Activated naive CD4-positive, alpha-beta T cell treated with anti-CD3 and anti-CD28 coated beads for 36 hours (primary cell): Measurements from ENCODE around the gene SLC35E1. TPM values are rescaled to one million over a fixed set of nuclear protein-coding genes. Genes with fewer than 3 reads are reported as not detected.

Experiments used
- CTCF ChIA-PET: fragments of 350-600 bp; sonication (Branson Sonifier 250); formaldehyde crosslinking; loops from one replicate; lab custom pipeline; 2021; ENCODE audit warnings: antibody characterized with exemption; lab: Charles Lee
- DNase-seq: peaks from one replicate; pipeline ENCODE4 v3.0.0-alpha.2; 2020
- H3K27ac Mint-ChIP-seq: one replicate; pipeline ENCODE4 v1.8.0; 2021; ENCODE audit warnings: mild to moderate bottlenecking, mixed read lengths
- H3K27me3 Mint-ChIP-seq: one replicate; pipeline ENCODE4 v1.8.0; 2021; ENCODE audit warnings: low read depth, mixed read lengths
- H3K36me3 Mint-ChIP-seq: one replicate; pipeline ENCODE4 v1.8.0; 2021; ENCODE audit warnings: low read depth, mixed read lengths
- H3K4me1 Mint-ChIP-seq: one replicate; pipeline ENCODE4 v1.8.0; 2021; ENCODE audit warnings: low read depth, mixed read lengths
- H3K4me3 Mint-ChIP-seq: one replicate; pipeline ENCODE4 v1.8.0; 2021; ENCODE audit warnings: mild to moderate bottlenecking, moderate library complexity, mixed read lengths
- H3K9me3 Mint-ChIP-seq: one replicate; pipeline ENCODE4 v1.8.0; 2021; ENCODE audit warnings: mixed read lengths
- intact Hi-C: fragments of 100-400 bp; cut with micrococcal nuclease; formaldehyde crosslinking; loops from one replicate; pipeline ENCODE4 v1.15.1; 2023
- total RNA-seq, 2 experiments: library from RNA; stranded (reverse); gene quantifications; one replicate each; pipeline ENCODE4 v1.2.3, GENCODE V29; 2021

Gene SLC35E1
- total RNA-seq, 2 experiments from 2014 or later = 21.7 to 22.1 TPM

GRCh38 chr19:16522559-16523377 is 49.4 kb downstream of the SLC35E1 start:
- Mint-ChIP-seq H3K9me3 (no peaks in the 10 kb centered on the region), H3K4me1 (no peaks in the 10 kb centered on the region), H3K27me3 (no peaks in the 10 kb centered on the region), H3K4me3 (no peak overlapping the region), H3K36me3 (peaks cover 39% of the 10 kb centered on the region), H3K27ac (no peak overlapping the region)
- DNase-seq = no peak
- intact Hi-C loops = no loop called here
- CTCF ChIA-PET = interaction anchor here (0.6 kb wide), 1 partner anchor 419 kb away, joined by 3 read pairs; no protein-coding TSS in a partner anchor

- Mint-ChIP-seq H3K36me3 (peaks cover 41% of the 10 kb centered on the region), H3K9me3 (no peaks in the 10 kb centered on the region), H3K27ac (no peak overlapping the region), H3K4me1 (no peaks in the 10 kb centered on the region), H3K27me3 (no peaks in the 10 kb centered on the region), H3K4me3 (no peak overlapping the region)
- intact Hi-C loops = no loop called here
- DNase-seq = no peak
- CTCF ChIA-PET = interaction anchor here (0.6 kb wide), 1 partner anchor 431 kb away, joined by 3 read pairs; no protein-coding TSS in a partner anchor
Observed at GRCh38 chr19:16521715-16522289, 50.4 kb downstream of the SLC35E1 start.

DNA sequence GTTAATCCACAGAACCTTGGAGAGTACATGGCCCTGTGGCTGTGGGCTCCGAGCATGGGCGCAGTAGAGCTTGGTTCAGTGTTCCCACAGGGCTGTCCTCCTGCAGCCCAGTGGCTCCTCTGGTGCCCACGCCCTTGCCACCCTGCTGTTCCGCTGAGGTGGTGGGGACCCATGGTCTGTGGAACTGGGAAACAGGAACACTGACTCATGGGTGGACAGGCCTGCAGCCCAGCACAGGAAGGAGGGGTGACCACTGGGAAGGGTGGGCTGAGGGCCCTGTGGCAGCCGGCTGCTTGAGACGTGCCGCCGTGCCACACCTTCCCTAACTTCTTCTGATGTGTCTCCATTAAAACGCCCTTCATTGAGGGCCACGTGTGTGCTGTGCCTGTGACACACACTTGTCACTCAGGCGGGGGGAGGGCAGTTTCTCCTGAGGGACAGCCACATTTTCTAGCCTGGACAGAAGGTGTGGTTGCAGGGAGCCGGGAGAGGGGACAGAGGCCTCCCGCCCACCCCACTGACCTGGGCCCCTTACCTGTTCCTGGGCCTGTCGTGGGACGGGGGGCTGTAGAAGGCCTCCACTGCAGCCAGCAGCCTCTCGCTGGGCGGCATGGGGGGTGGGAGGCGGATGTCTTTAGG is 51.1 kb downstream of the SLC35E1 start:
- no peaks in the 10 kb centered on the region for H3K27me3 Mint-ChIP-seq
- no peaks in the 10 kb centered on the region for H3K9me3 Mint-ChIP-seq
- no peak overlapping the region for H3K4me3 Mint-ChIP-seq
- intact Hi-C loops = no loop called here
- CTCF ChIA-PET = interaction anchor here (0.6 kb wide), 1 partner anchor 432 kb away, joined by 3 read pairs; no protein-coding TSS in a partner anchor
- peaks cover 38% of the 10 kb centered on the region for H3K36me3 Mint-ChIP-seq
- H3K4me1 Mint-ChIP-seq = no peaks in the 10 kb centered on the region
- no peak for DNase-seq
- H3K27ac Mint-ChIP-seq = no peak overlapping the region

GRCh38 chr19:16520074-16520973 is 51.9 kb downstream of the SLC35E1 start:
- H3K4me3 Mint-ChIP-seq = no peak overlapping the region
- H3K4me1 Mint-ChIP-seq = no peaks in the 10 kb centered on the region
- peaks cover 34% of the 10 kb centered on the region for H3K36me3 Mint-ChIP-seq
- H3K9me3 Mint-ChIP-seq = no peaks in the 10 kb centered on the region
- intact Hi-C loops = no loop called here
- no peak overlapping the region for H3K27ac Mint-ChIP-seq
- no peaks in the 10 kb centered on the region for H3K27me3 Mint-ChIP-seq
- CTCF ChIA-PET = no interaction called here
- DNase-seq = no peak

GRCh38 chr19:16519230-16519687 is 53.0 kb downstream of the SLC35E1 start:
- intact Hi-C loops = no loop called here

GRCh38 chr19:16518483-16519229 is 53.6 kb downstream of the SLC35E1 start:
- DNase-seq = no peak
- peaks cover 28% of the 10 kb centered on the region for H3K36me3 Mint-ChIP-seq
- H3K27me3 Mint-ChIP-seq = no peaks in the 10 kb centered on the region
- no peak overlapping the region for H3K27ac Mint-ChIP-seq
- CTCF ChIA-PET = no interaction called here
- H3K9me3 Mint-ChIP-seq = no peaks in the 10 kb centered on the region
- H3K4me3 Mint-ChIP-seq = no peak overlapping the region
- intact Hi-C loops = no loop called here
- no peaks in the 10 kb centered on the region for H3K4me1 Mint-ChIP-seq

More at GRCh38 chr19:16519230-16519687, 53.0 kb downstream of the SLC35E1 start:
- H3K27me3 Mint-ChIP-seq = no peaks in the 10 kb centered on the region
- H3K36me3 Mint-ChIP-seq = peaks cover 34% of the 10 kb centered on the region
- DNase-seq = no peak
- CTCF ChIA-PET = no interaction called here
- peak overlapping the region; percentile 40 for H3K27ac Mint-ChIP-seq
- no peak overlapping the region for H3K4me3 Mint-ChIP-seq
- no peaks in the 10 kb centered on the region for H3K4me1 Mint-ChIP-seq
- no peaks in the 10 kb centered on the region for H3K9me3 Mint-ChIP-seq

DNA sequence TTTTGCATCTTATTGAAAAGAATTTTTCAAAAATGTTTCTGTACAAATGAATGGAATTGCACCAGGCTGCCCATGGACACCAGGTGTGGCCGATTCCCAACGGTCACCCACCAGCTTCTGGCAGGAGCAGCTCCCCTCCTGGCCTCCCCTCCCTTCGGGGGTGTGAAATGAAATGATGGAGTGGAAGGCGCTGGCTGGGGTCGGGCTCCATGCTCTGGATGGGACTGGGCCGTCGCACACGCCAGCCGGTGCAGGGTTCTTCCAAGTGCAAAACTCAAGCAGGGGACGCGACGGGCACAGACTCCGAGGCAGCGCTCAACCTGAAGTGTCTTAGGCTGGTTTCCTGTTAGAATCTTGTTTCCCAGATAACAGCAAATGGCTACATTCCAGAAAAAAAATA is 54.2 kb downstream of the SLC35E1 start:
- Mint-ChIP-seq H3K36me3 (peaks cover 26% of the 10 kb centered on the region), H3K27me3 (no peaks in the 10 kb centered on the region), H3K4me1 (no peaks in the 10 kb centered on the region), H3K4me3 (no peak overlapping the region), H3K9me3 (no peaks in the 10 kb centered on the region), H3K27ac (no peak overlapping the region)
- DNase-seq = no peak
- intact Hi-C loops = no loop called here
- CTCF ChIA-PET = no interaction called here

- Mint-ChIP-seq H3K27me3 (no peaks in the 10 kb centered on the region), H3K4me1 (no peaks in the 10 kb centered on the region), H3K36me3 (peaks cover 24% of the 10 kb centered on the region), H3K9me3 (no peaks in the 10 kb centered on the region), H3K27ac (no peak overlapping the region), H3K4me3 (no peak overlapping the region)
- CTCF ChIA-PET = interaction anchor here (0.5 to 0.6 kb wide), 2 partner anchors 18 to 1719 kb away, joined by 4 to 5 read pairs; no protein-coding TSS in a partner anchor
- intact Hi-C loops = no loop called here
- DNase-seq = no peak
Observed at GRCh38 chr19:16516923-16517610, 55.1 kb downstream of the SLC35E1 start.

DNA sequence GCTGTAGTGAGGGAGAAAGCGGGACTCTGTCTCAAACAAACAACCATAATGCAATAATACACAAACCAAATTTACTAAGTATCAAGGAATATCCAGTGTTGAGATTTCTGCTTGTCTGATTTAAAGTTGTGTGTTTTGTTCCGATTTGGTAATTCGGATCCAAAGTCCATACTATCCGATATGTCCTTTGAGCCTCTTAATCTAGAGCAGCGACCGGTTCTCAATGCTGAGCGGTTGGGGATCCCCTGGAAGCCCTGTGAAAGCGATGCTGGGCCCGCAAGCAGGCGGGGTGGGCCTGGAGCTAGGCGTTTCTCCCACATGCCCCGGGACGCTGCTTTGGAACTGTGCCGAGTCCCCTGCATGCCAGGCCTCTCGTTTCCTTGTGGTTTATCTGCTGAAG is 55.8 kb downstream of the SLC35E1 start:
- DNase-seq = no peak
- Mint-ChIP-seq H3K27me3 (no peaks in the 10 kb centered on the region), H3K27ac (no peak overlapping the region), H3K36me3 (peaks cover 26% of the 10 kb centered on the region), H3K4me3 (no peak overlapping the region), H3K9me3 (no peaks in the 10 kb centered on the region), H3K4me1 (no peaks in the 10 kb centered on the region)
- CTCF ChIA-PET = interaction anchor here (1.4 kb wide), 1 partner anchor 20 kb away, joined by 4 read pairs; the partner anchor contains the start of genes C19orf44 and CALR3
- intact Hi-C loops = no loop called here

- H3K27me3 Mint-ChIP-seq = no peaks in the 10 kb centered on the region
- CTCF ChIA-PET = interaction anchor here (1.3 kb wide), 1 partner anchor 73 kb away, joined by 6 read pairs; no protein-coding TSS in a partner anchor
- H3K4me1 Mint-ChIP-seq = no peaks in the 10 kb centered on the region
Observed at GRCh38 chr19:16514383-16515019, 57.7 kb downstream of the SLC35E1 start.

More at GRCh38 chr19:16514383-16515019, 57.7 kb downstream of the SLC35E1 start:
- Mint-ChIP-seq H3K27ac (no peak overlapping the region), H3K9me3 (no peaks in the 10 kb centered on the region), H3K36me3 (peaks cover 15% of the 10 kb centered on the region), H3K4me3 (no peak overlapping the region)
- intact Hi-C loops = no loop called here
- no peak for DNase-seq
